NCI-H1694 treated with DMSO at 0.1 percent for 48 hours (cell line): ENCODE results near the gene CACNA1H.
"Not testable (repeated sequence)": the region's sequence is repeated elsewhere in the genome, so short reads cannot be mapped to it uniquely, and the experiment has no call there.

ENCODE experiments used
- DNase-seq: peaks from one replicate; lab custom pipeline; 2025; lab: John Stamatoyannopoulos, UW

CACNA1H gene

GRCh38 chr16:1174477-1175357 lies 21.8 kb downstream of the CACNA1H start:
- no peak for DNase-seq

- no peak for DNase-seq
Observed at GRCh38 chr16:1175566-1176279, 22.8 kb downstream of the CACNA1H start.

- no peak for DNase-seq
Observed at GRCh38 chr16:1176280-1176897, 23.5 kb downstream of the CACNA1H start.

GRCh38 chr16:1177053-1177452 lies 24.1 kb downstream of the CACNA1H start:
- no peak for DNase-seq

- no peak for DNase-seq
Observed at GRCh38 chr16:1177750-1178149, 24.8 kb downstream of the CACNA1H start.

GRCh38 chr16:1178295-1178910 lies 25.5 kb downstream of the CACNA1H start:
- no peak for DNase-seq

GRCh38 chr16:1180549-1181403 lies 27.9 kb downstream of the CACNA1H start:
- DNase-seq, result no peak

GRCh38 chr16:1181404-1182315 lies 28.8 kb downstream of the CACNA1H start:
- no peak for DNase-seq

- DNase-seq, result no peak
Observed at GRCh38 chr16:1182316-1182671, 29.4 kb downstream of the CACNA1H start.

- no peak for DNase-seq
Observed at GRCh38 chr16:1182950-1183907, 30.3 kb downstream of the CACNA1H start.

- DNase-seq, result no peak
Observed at GRCh38 chr16:1184156-1184868, 31.4 kb downstream of the CACNA1H start.

- DNase-seq, result no peak
Observed at GRCh38 chr16:1184980-1185379, 32.1 kb downstream of the CACNA1H start.

GRCh38 chr16:1185460-1186207 lies 32.7 kb downstream of the CACNA1H start:
- DNase-seq, result not testable (repeated sequence)

- DNase-seq, result no peak
Observed at GRCh38 chr16:1188432-1189189, 35.7 kb downstream of the CACNA1H start.

GRCh38 chr16:1189455-1189854 lies 36.5 kb downstream of the CACNA1H start:
- no peak for DNase-seq

- not testable (repeated sequence) for DNase-seq
Observed at GRCh38 chr16:1190789-1191188, 37.9 kb downstream of the CACNA1H start.
